DOHH2 (cell line): Measurements from ENCODE around the gene TEX26.

ENCODE experiments used
- H3F3A ChIP-seq: fragments of 200-600 bp; sonication (generic), shearing (Covaris generic); 2 replicates; pipeline ENCODE4 v1.6.0; 2016; ENCODE audit warnings: antibody characterized with exemption, mild to moderate bottlenecking; ENCODE audit not compliant: control insufficient read depth, insufficient read depth
- H3K27ac ChIP-seq: fragments of 200-600 bp; sonication (generic); 2 replicates; pipeline ENCODE4 v1.5.1; 2014; ENCODE audit warnings: low read depth, mild to moderate bottlenecking, low read length, moderate library complexity
- H3K27me3 ChIP-seq: fragments of 200-600 bp; sonication (generic); 2 replicates; pipeline ENCODE4 v1.6.1; 2014; ENCODE audit warnings: mild to moderate bottlenecking, low read length, mixed read lengths; ENCODE audit not compliant: control insufficient read depth
- H3K36me3 ChIP-seq: fragments of 200-600 bp; sonication (generic); 2 replicates; pipeline ENCODE4 v1.6.1; 2014; ENCODE audit warnings: mild to moderate bottlenecking, low read length, moderate library complexity, mixed read lengths; ENCODE audit not compliant: control insufficient read depth
- H3K4me1 ChIP-seq: fragments of 200-600 bp; sonication (generic); 2 replicates; pipeline ENCODE4 v1.6.1; 2014; ENCODE audit warnings: mild to moderate bottlenecking, low read length, mixed read lengths; ENCODE audit not compliant: control insufficient read depth
- H3K4me2 ChIP-seq: fragments of 200-600 bp; sonication (generic); 2 replicates; pipeline ENCODE4 v1.6.0; 2014; ENCODE audit warnings: mild to moderate bottlenecking, low read length, moderate library complexity
- H3K4me3 ChIP-seq: fragments of 200-600 bp; sonication (generic); 2 replicates; pipeline ENCODE4 v1.5.1; 2014; ENCODE audit warnings: mild to moderate bottlenecking, low read length, mixed read lengths
- H3K79me2 ChIP-seq: fragments of 200-600 bp; sonication (generic); 2 replicates; pipeline ENCODE4 v1.6.1; 2014; ENCODE audit warnings: mild to moderate bottlenecking, low read length, mixed read lengths; ENCODE audit not compliant: control insufficient read depth
- H3K9me2 ChIP-seq: fragments of 200-600 bp; sonication (generic); replicated peaks from 2 replicates; pipeline ENCODE4 v1.6.1; 2014; ENCODE audit warnings: mild to moderate bottlenecking, low read length, mixed read lengths; ENCODE audit not compliant: control insufficient read depth
- H3K9me3 ChIP-seq: fragments of 200-600 bp; sonication (generic); 2 replicates; pipeline ENCODE4 v1.6.1; 2014; ENCODE audit warnings: antibody characterized with exemption, low read length, mixed read lengths; ENCODE audit not compliant: control insufficient read depth, insufficient read depth
- H4K20me1 ChIP-seq: fragments of 200-600 bp; sonication (generic); 2 replicates; pipeline ENCODE4 v1.6.0; 2014; ENCODE audit warnings: low read depth, mild to moderate bottlenecking, antibody characterized with exemption, low read length, moderate library complexity; ENCODE audit not compliant: control insufficient read depth, insufficient read depth
- EZH2phosphoT487 ChIP-seq: fragments of 200-600 bp; sonication (generic); IDR thresholded peaks from 2 replicates; pipeline ENCODE4 v1.6.1; 2017; ENCODE audit warnings: borderline replicate concordance, mild to moderate bottlenecking, antibody characterized with exemption, low read length, moderate library complexity, mixed read lengths
- TF ChIP-seq, protein P1 (sequence below): fragments of 200-600 bp; sonication (generic); IDR thresholded peaks from one replicate; pipeline ENCODE4 v1.5.1; 2014; ENCODE audit warnings: antibody characterized with exemption, mild to moderate bottlenecking, low read depth, low read length; ENCODE audit not compliant: poor library complexity, severe bottlenecking

TEX26 gene

DNA sequence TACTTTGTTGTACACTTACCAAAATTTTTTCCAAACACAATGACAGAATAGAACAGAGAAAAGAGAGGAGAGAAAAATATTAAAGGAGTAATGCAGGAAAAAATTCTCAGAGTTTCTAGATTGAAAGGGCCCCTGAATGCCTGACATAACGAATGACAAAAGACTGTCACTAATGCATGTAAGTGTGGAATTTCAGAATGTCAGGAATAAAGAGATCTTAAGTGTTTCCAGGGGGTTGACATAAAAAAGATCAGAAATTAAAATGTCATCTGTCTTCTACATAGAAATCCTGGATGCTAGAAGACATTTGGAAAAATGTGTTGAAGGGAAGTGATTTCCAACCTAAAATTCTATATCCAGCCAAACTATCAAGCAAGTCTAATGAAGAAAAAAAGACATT, 27.2 kb downstream of the TEX26 start:
- Histone ChIP-seq H3K27me3 (peaks cover 10% of the 10 kb centered on the region), H3K4me1 (no peaks in the 10 kb centered on the region), H3K79me2 (no peaks in the 10 kb centered on the region), H3K27ac (no peak overlapping the region), H3K36me3 (no peaks in the 10 kb centered on the region), H3K4me3 (no peak overlapping the region), H3K4me2 (no peak overlapping the region), H3K9me2 (no peaks in the 10 kb centered on the region), H3K9me3 (peaks cover 2% of the 10 kb centered on the region; the same call in 1 of the 2 replicates), H4K20me1 (no peaks in the 10 kb centered on the region), H3F3A (no peaks in the 10 kb centered on the region)
- TF ChIP-seq EZH2phosphoT487, result no peak
- TF ChIP-seq, protein P1, sequence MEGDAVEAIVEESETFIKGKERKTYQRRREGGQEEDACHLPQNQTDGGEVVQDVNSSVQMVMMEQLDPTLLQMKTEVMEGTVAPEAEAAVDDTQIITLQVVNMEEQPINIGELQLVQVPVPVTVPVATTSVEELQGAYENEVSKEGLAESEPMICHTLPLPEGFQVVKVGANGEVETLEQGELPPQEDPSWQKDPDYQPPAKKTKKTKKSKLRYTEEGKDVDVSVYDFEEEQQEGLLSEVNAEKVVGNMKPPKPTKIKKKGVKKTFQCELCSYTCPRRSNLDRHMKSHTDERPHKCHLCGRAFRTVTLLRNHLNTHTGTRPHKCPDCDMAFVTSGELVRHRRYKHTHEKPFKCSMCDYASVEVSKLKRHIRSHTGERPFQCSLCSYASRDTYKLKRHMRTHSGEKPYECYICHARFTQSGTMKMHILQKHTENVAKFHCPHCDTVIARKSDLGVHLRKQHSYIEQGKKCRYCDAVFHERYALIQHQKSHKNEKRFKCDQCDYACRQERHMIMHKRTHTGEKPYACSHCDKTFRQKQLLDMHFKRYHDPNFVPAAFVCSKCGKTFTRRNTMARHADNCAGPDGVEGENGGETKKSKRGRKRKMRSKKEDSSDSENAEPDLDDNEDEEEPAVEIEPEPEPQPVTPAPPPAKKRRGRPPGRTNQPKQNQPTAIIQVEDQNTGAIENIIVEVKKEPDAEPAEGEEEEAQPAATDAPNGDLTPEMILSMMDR, result no peak

DNA sequence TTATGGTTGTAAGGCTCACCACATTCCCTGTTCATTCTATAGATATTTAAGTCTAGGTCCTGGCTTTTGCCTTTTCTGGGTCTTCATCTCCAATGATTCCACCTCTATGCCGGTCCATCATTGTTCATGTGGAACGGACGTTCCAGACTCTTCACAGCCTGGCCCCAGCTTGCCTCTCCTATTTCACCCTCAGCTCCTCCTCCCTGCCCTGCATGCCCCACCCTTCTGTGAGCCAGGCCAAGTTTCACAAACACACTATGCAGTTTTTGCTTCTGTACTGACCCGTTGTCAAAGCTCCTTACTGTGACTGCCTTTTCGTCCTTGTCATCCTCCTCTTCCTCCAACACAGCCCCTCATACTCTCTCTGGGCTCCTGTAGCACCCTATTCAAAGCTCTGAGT, 31.3 kb downstream of the TEX26 start:
- Histone ChIP-seq H3K4me1 (no peaks in the 10 kb centered on the region), H3K27ac (no peak overlapping the region), H3K9me3 (peaks cover 2% of the 10 kb centered on the region; the same call in 1 of the 2 replicates), H3K79me2 (no peaks in the 10 kb centered on the region), H4K20me1 (no peaks in the 10 kb centered on the region), H3F3A (no peaks in the 10 kb centered on the region), H3K9me2 (no peaks in the 10 kb centered on the region), H3K4me2 (no peak overlapping the region), H3K27me3 (peaks cover 6% of the 10 kb centered on the region), H3K36me3 (no peaks in the 10 kb centered on the region), H3K4me3 (no peak overlapping the region)
- TF ChIP-seq EZH2phosphoT487, result no peak
- TF ChIP-seq, protein P1, result no peak

DNA sequence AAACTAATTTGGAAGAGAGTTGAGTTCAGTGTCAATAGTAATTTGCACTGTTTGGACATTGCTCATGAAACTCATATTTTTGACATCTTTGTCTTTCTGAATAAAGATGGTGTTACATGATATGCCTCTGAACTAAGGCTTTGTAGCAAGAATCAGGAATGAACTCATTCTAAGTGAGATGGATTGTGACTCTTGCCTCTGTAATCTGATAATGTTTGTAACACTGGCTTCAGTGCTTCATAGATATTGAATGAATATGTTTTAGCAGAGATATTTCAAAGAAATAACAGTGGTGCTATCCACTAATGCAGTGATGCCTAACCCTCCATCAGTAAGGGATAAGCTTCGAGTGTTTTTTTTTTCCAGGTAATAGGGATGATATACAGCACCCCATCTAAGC, 32.9 kb downstream of the TEX26 start:
- no peak overlapping the region for H3K4me2 ChIP-seq
- H4K20me1 ChIP-seq, result no peaks in the 10 kb centered on the region
- H3K27ac ChIP-seq, result no peak overlapping the region
- no peaks in the 10 kb centered on the region for H3K79me2 ChIP-seq
- H3K4me3 ChIP-seq, result no peak overlapping the region
- no peaks in the 10 kb centered on the region for H3K4me1 ChIP-seq
- H3K27me3 ChIP-seq, result peaks cover 13% of the 10 kb centered on the region; the same call in 1 of the 2 replicates
- no peaks in the 10 kb centered on the region for H3K9me2 ChIP-seq
- TF ChIP-seq, protein P1, result no peak
- no peak for TF ChIP-seq EZH2phosphoT487
- H3K36me3 ChIP-seq, result no peaks in the 10 kb centered on the region
- no peaks in the 10 kb centered on the region for H3F3A ChIP-seq
- H3K9me3 ChIP-seq, result no peaks in the 10 kb centered on the region
